HepG2 (cell line): ENCODE results near the gene BRD1. TPM values are rescaled to one million over a fixed set of nuclear protein-coding genes. Genes with fewer than 3 reads are reported as not detected.

ENCODE experiments used
- ATAC-seq: fragments of 200-7000 bp; cut with Tn5 transposase; 3 replicates; pipeline ENCODE4 v1.9.1; 2020; ENCODE audit warnings: mild to moderate bottlenecking, moderate library complexity
- BruUV-seq: library from RNA; stranded (reverse); fragments of 400-500 nt; replicated peaks from 2 replicates; lab custom pipeline; 2021; lab: Mats Ljungman, UMichigan
- CTCF ChIA-PET: fragments of 300-600 bp; formaldehyde crosslinking; extraction: SDS; loops from one replicate; lab custom pipeline; 2021; ENCODE audit warnings: low total read pairs, inconsistent platforms, low intra/inter-chr PET ratio; lab: Yijun Ruan, JAX
- POLR2A ChIA-PET: fragments of 350-600 bp; sonication (Branson Sonifier 250); formaldehyde crosslinking; loops from one replicate; lab custom pipeline; 2020; ENCODE audit warnings: antibody characterized with exemption, inconsistent platforms; lab: Yijun Ruan, JAX
- DNase-seq: peaks from one replicate; pipeline ENCODE4 v3.0.0-alpha.2; 2015; ENCODE audit warnings: low spot score
- FAIRE-seq: peaks from 3 replicates; lab custom pipeline; 2011; peaks lifted over from hg19 to GRCh38; lab: Jason Lieb, UNC
- H2AFZ ChIP-seq: one replicate; pipeline ENCODE4 v1.6.1; 2011; ENCODE audit warnings: low read length, inconsistent platforms
- H3K27ac ChIP-seq: fragments of 300-600 bp; 3 replicates; pipeline ENCODE4 v1.8.0; 2011; ENCODE audit warnings: mixed run types, mild to moderate bottlenecking, mixed read lengths, low read length, inconsistent platforms; ENCODE audit not compliant: insufficient read depth; ENCODE audit errors: extremely low read length
- H3K27me3 ChIP-seq, 2 experiments: fragments of 200-600 bp in 1 of 2; 2 replicates in 1 of 2; 3 replicates in 1 of 2; pipeline versions ENCODE4 v1.6.0 to v1.8.0; 2011; ENCODE audit warnings: low read length in 2 of 2, mild to moderate bottlenecking in 2 of 2, moderate library complexity in 2 of 2, inconsistent platforms in 1 of 2; ENCODE audit not compliant: insufficient read depth in 2 of 2, control insufficient read depth in 1 of 2
- H3K36me3 ChIP-seq, 2 experiments: fragments of 200-600 bp in 1 of 2; replicated peaks in 1 of 2; 2 replicates in 1 of 2; 3 replicates in 1 of 2; pipeline versions ENCODE4 v1.5.1 to v1.8.0; 2011; ENCODE audit warnings: low read length in 2 of 2, inconsistent platforms in 1 of 2; ENCODE audit not compliant: insufficient read depth in 2 of 2, control insufficient read depth in 1 of 2
- H3K4me1 ChIP-seq: 2 replicates; pipeline ENCODE4 v1.5.1; 2012; ENCODE audit warnings: low read length, inconsistent platforms; ENCODE audit not compliant: insufficient read depth
- H3K4me2 ChIP-seq: 2 replicates; pipeline ENCODE4 v1.6.0; 2011; ENCODE audit warnings: low read depth, low read length, inconsistent platforms
- H3K4me3 ChIP-seq, 3 experiments: fragments of 200-600 bp in 1 of 3; sonication (generic), shearing (Covaris generic) in 1 of 3; replicated peaks in 1 of 3; 2 replicates each; pipeline ENCODE4 v1.5.1; 2011 to 2016; ENCODE audit warnings: low read length in 3 of 3, inconsistent platforms in 2 of 3, low read depth in 2 of 3, mild to moderate bottlenecking in 2 of 3, control low read depth in 1 of 3, mixed read lengths in 1 of 3; ENCODE audit not compliant: insufficient read depth in 1 of 3
- H3K79me2 ChIP-seq: one replicate; pipeline ENCODE4 v1.6.1; 2011; ENCODE audit warnings: low read length, inconsistent platforms; ENCODE audit not compliant: insufficient read depth
- H3K9ac ChIP-seq: 2 replicates; pipeline ENCODE4 v1.6.0; 2011; ENCODE audit warnings: mild to moderate bottlenecking, low read depth, low read length, inconsistent platforms; ENCODE audit not compliant: insufficient read depth
- H3K9me3 ChIP-seq: 2 replicates; pipeline ENCODE4 v1.5.1; 2012; ENCODE audit warnings: mild to moderate bottlenecking, low read length
- H4K20me1 ChIP-seq: 2 replicates; pipeline ENCODE4 v1.6.0; 2011; ENCODE audit warnings: inconsistent platforms, mild to moderate bottlenecking, low read length, moderate library complexity; ENCODE audit not compliant: insufficient read depth
- AGO2 ChIP-seq: fragments of 200-400 bp; formaldehyde crosslinking; optimal IDR thresholded peaks from 2 replicates; pipeline ENCODE3; 2017; ENCODE audit warnings: mild to moderate bottlenecking, low read depth, low read length, moderate library complexity
- NFIB ChIP-seq: sonication (generic); formaldehyde crosslinking; IDR thresholded peaks from 2 replicates; pipeline ENCODE4 v1.9.0; 2021; ENCODE audit warnings: missing genetic modification reagents, mild to moderate bottlenecking, borderline replicate concordance
- WGBS: methylation state at CpG from one replicate; pipeline ENCODE4 v1.1.6; 2017; ENCODE audit warnings: low lambda C conversion rate; 5-methylcytosine and 5-hydroxymethylcytosine counted together
- in situ Hi-C: cut with HindIII; loops from 2 replicates; pipeline ENCODE4 v1.10.0; 2017; ENCODE audit warnings: low pct_unique_long_range_greater_than_20kb; ENCODE audit not compliant: extremely low pct_ligation_motif_present
- intact Hi-C: fragments of 100-400 bp; cut with micrococcal nuclease; formaldehyde crosslinking; loops from one replicate; pipeline ENCODE4 v1.10.0; 2022; ENCODE audit not compliant: unreplicated experiment
- polyA plus RNA-seq, 8 experiments: library from polyadenylated mRNA; depleted of rRNA in 3 of 8; stranded (reverse) in 7 of 8; unstranded in 1 of 8; fragments of >200 nt; fragmentation: Illumina TruSeq in 4 of 8; extraction: Trizol in 4 of 8; gene quantifications; 2 replicates each; pipeline versions ENCODE4 v1.2.1 to v1.2.3, GENCODE V29; 2011 to 2016; ENCODE audit warnings: low read depth in 4 of 8, missing spikeins in 1 of 8, mixed read lengths in 1 of 8; ENCODE audit not compliant: insufficient read depth in 1 of 8
- total RNA-seq, 5 experiments: library from RNA; depleted of rRNA; stranded (reverse); fragments of >200 nt; fragmentation: Illumina TruSeq; extraction: Trizol; gene quantifications; 2 replicates each; pipeline ENCODE4 v1.2.3, GENCODE V29; 2016; ENCODE audit warnings: low read depth in 1 of 5
- TF ChIP-seq, protein P1 (sequence below): IDR thresholded peaks from 2 replicates; pipeline ENCODE4 v1.6.1; 2016; ENCODE audit warnings: low read depth, borderline replicate concordance

Gene BRD1
- total and polyA plus RNA-seq, 2 of the 13 experiments (the other 11 are each of a cell fraction or from before 2014, with no cell fraction given): 5.1 to 12.0 TPM

DNA sequence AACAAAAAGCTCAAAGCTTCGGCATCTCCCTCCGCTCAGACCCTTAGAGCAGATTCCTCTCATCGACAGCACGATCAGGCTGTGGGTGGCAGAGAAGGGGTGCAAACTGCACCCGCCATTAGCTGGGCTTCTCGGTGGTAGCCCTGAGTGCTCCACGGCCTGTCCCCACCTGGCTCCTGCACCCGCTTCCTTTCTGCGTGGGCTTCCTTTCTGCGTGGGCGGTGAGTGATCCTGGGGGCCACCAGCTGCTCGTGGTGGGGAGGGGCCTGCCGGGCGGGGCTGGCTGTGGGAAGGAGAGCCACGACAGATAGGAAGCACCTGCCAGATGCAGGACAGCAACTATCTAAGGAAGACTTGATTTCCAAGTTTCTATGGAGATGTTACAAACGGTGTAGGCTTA, 55.0 kb downstream of the BRD1 start:
- ATAC-seq: no peak
- ChIA-PET POLR2A (no interaction called here), CTCF (no interaction called here)
- Histone ChIP-seq H2AFZ (no peak overlapping the region), H3K79me2 (no peaks in the 10 kb centered on the region), H4K20me1 (no peaks in the 10 kb centered on the region), H3K4me3 (no peak overlapping the region), H3K27ac (no peak overlapping the region), H3K9me3 (no peaks in the 10 kb centered on the region), H3K4me2 (no peak overlapping the region), H3K27me3 (no peaks in the 10 kb centered on the region), H3K36me3 (peaks cover 24 to 46% of the 10 kb centered on the region in 2 experiments; a peak in 4 of 5 replicates), H3K9ac (no peak overlapping the region), H3K4me1 (no peaks in the 10 kb centered on the region)
- no peak for FAIRE-seq
- intact Hi-C loops (no loop called here), in situ Hi-C loops (no loop called here)
- no TSS peak for BruUV-seq
- no peak for DNase-seq
- 97% methylated on average over 15 of the region's 16 CpGs for WGBS
- TF ChIP-seq NFIB (CRISPR knock-in tag) (no peak), AGO2 (peak; percentile 24)

- in situ Hi-C loops (no loop called here), intact Hi-C loops (no loop called here)
- WGBS: 97% methylated on average over 46 of the region's 64 CpGs
- no TSS peak for BruUV-seq
- peaks cover 20 to 35% of the 10 kb centered on the region in 2 experiments; a peak in 4 of 5 replicates for H3K36me3 ChIP-seq
- no peak overlapping the region for H3K27ac ChIP-seq
- H4K20me1 ChIP-seq: no peaks in the 10 kb centered on the region
- H3K79me2 ChIP-seq: no peaks in the 10 kb centered on the region
- POLR2A ChIA-PET: no interaction called here
- DNase-seq (no peak), ATAC-seq (no peak), FAIRE-seq (no peak)
- peak; percentile 79 for TF ChIP-seq AGO2
- TF ChIP-seq, protein P1, sequence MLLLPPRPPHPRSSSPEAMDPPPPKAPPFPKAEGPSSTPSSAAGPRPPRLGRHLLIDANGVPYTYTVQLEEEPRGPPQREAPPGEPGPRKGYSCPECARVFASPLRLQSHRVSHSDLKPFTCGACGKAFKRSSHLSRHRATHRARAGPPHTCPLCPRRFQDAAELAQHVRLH: no peak
- H3K4me3 ChIP-seq: no peak overlapping the region
- no peak overlapping the region for H3K9ac ChIP-seq
- H3K4me1 ChIP-seq: no peaks in the 10 kb centered on the region
- H2AFZ ChIP-seq: no peak overlapping the region
- H3K27me3 ChIP-seq: no peaks in the 10 kb centered on the region
- peaks cover 7% of the 10 kb centered on the region for H3K9me3 ChIP-seq
- CTCF ChIA-PET: no interaction called here
- H3K4me2 ChIP-seq: no peak overlapping the region
Measured at GRCh38 chr22:49771266-49772065, 56.2 kb downstream of the BRD1 start.
